HepG2 (cell line): Measurements from ENCODE around the gene GSAP. TPM values are rescaled to one million over a fixed set of nuclear protein-coding genes. Genes with fewer than 3 reads are reported as not detected.

Experiments used
- ATAC-seq: fragments of 200-7000 bp; cut with Tn5 transposase; 3 replicates; pipeline ENCODE4 v1.9.1; 2020; ENCODE audit warnings: mild to moderate bottlenecking, moderate library complexity
- BruUV-seq: library from RNA; stranded (reverse); fragments of 400-500 nt; replicated peaks from 2 replicates; lab custom pipeline; 2021; lab: Mats Ljungman, UMichigan
- CTCF ChIA-PET: fragments of 300-600 bp; formaldehyde crosslinking; extraction: SDS; loops from one replicate; lab custom pipeline; 2021; ENCODE audit warnings: low total read pairs, inconsistent platforms, low intra/inter-chr PET ratio; lab: Yijun Ruan, JAX
- POLR2A ChIA-PET: fragments of 350-600 bp; sonication (Branson Sonifier 250); formaldehyde crosslinking; loops from one replicate; lab custom pipeline; 2020; ENCODE audit warnings: antibody characterized with exemption, inconsistent platforms; lab: Yijun Ruan, JAX
- DNase-seq: peaks from one replicate; pipeline ENCODE4 v3.0.0-alpha.2; 2015; ENCODE audit warnings: low spot score
- FAIRE-seq: peaks from 3 replicates; lab custom pipeline; 2011; peaks lifted over from hg19 to GRCh38; lab: Jason Lieb, UNC
- H2AFZ ChIP-seq: one replicate; pipeline ENCODE4 v1.6.1; 2011; ENCODE audit warnings: low read length, inconsistent platforms
- H3K27ac ChIP-seq: fragments of 300-600 bp; 3 replicates; pipeline ENCODE4 v1.8.0; 2011; ENCODE audit warnings: mixed run types, mild to moderate bottlenecking, mixed read lengths, low read length, inconsistent platforms; ENCODE audit not compliant: insufficient read depth; ENCODE audit errors: extremely low read length
- H3K27me3 ChIP-seq, 2 experiments: fragments of 200-600 bp in 1 of 2; 2 replicates in 1 of 2; 3 replicates in 1 of 2; pipeline versions ENCODE4 v1.6.0 to v1.8.0; 2011; ENCODE audit warnings: low read length in 2 of 2, mild to moderate bottlenecking in 2 of 2, moderate library complexity in 2 of 2, inconsistent platforms in 1 of 2; ENCODE audit not compliant: insufficient read depth in 2 of 2, control insufficient read depth in 1 of 2
- H3K36me3 ChIP-seq, 2 experiments: fragments of 200-600 bp in 1 of 2; replicated peaks in 1 of 2; 2 replicates in 1 of 2; 3 replicates in 1 of 2; pipeline versions ENCODE4 v1.5.1 to v1.8.0; 2011; ENCODE audit warnings: low read length in 2 of 2, inconsistent platforms in 1 of 2; ENCODE audit not compliant: insufficient read depth in 2 of 2, control insufficient read depth in 1 of 2
- H3K4me1 ChIP-seq: 2 replicates; pipeline ENCODE4 v1.5.1; 2012; ENCODE audit warnings: low read length, inconsistent platforms; ENCODE audit not compliant: insufficient read depth
- H3K4me2 ChIP-seq: 2 replicates; pipeline ENCODE4 v1.6.0; 2011; ENCODE audit warnings: low read depth, low read length, inconsistent platforms
- H3K4me3 ChIP-seq, 3 experiments: fragments of 200-600 bp in 1 of 3; sonication (generic), shearing (Covaris generic) in 1 of 3; replicated peaks in 1 of 3; 2 replicates each; pipeline ENCODE4 v1.5.1; 2011 to 2016; ENCODE audit warnings: low read length in 3 of 3, inconsistent platforms in 2 of 3, low read depth in 2 of 3, mild to moderate bottlenecking in 2 of 3, control low read depth in 1 of 3, mixed read lengths in 1 of 3; ENCODE audit not compliant: insufficient read depth in 1 of 3
- H3K79me2 ChIP-seq: one replicate; pipeline ENCODE4 v1.6.1; 2011; ENCODE audit warnings: low read length, inconsistent platforms; ENCODE audit not compliant: insufficient read depth
- H3K9ac ChIP-seq: 2 replicates; pipeline ENCODE4 v1.6.0; 2011; ENCODE audit warnings: mild to moderate bottlenecking, low read depth, low read length, inconsistent platforms; ENCODE audit not compliant: insufficient read depth
- H3K9me3 ChIP-seq: 2 replicates; pipeline ENCODE4 v1.5.1; 2012; ENCODE audit warnings: mild to moderate bottlenecking, low read length
- H4K20me1 ChIP-seq: 2 replicates; pipeline ENCODE4 v1.6.0; 2011; ENCODE audit warnings: inconsistent platforms, mild to moderate bottlenecking, low read length, moderate library complexity; ENCODE audit not compliant: insufficient read depth
- CBFB ChIP-seq: sonication (generic); formaldehyde crosslinking; IDR thresholded peaks from 2 replicates; pipeline ENCODE4 v1.4.0; 2020; ENCODE audit warnings: missing genetic modification reagents
- CENPX ChIP-seq: sonication (generic); formaldehyde crosslinking; IDR thresholded peaks from 2 replicates; pipeline ENCODE4 v1.9.0; 2021; ENCODE audit warnings: mild to moderate bottlenecking, missing genetic modification reagents, moderate library complexity
- GZF1 ChIP-seq: sonication (generic); formaldehyde crosslinking; IDR thresholded peaks from 2 replicates; pipeline ENCODE4 v1.5.1; 2020; ENCODE audit warnings: mild to moderate bottlenecking, missing genetic modification reagents
- KLF6 ChIP-seq: IDR thresholded peaks from 2 replicates; pipeline ENCODE4 v1.8.0; 2016; ENCODE audit warnings: missing biosample characterization, missing genetic modification reagents
- MAFF ChIP-seq: IDR thresholded peaks from 2 replicates; pipeline ENCODE4 v1.6.1; 2011; ENCODE audit warnings: low read depth, low read length, improper control_type of control experiment
- MAFK ChIP-seq, 2 experiments: IDR thresholded peaks in 1 of 2; conservative IDR thresholded peaks in 1 of 2; 2 replicates each; pipeline ENCODE4 v1.6.1; 2011; ENCODE audit warnings: improper control_type of control experiment in 2 of 2, low read length in 2 of 2
- PAX8 ChIP-seq: sonication (generic); formaldehyde crosslinking; IDR thresholded peaks from 2 replicates; pipeline ENCODE4 v1.8.0; 2022; ENCODE audit warnings: mild to moderate bottlenecking, missing genetic modification reagents, borderline replicate concordance
- ZNF550 ChIP-seq: sonication (generic); formaldehyde crosslinking; IDR thresholded peaks from 2 replicates; pipeline ENCODE4 v1.4.0; 2020; ENCODE audit warnings: mild to moderate bottlenecking, missing genetic modification reagents, borderline replicate concordance
- ZNF652 ChIP-seq: IDR thresholded peaks from 2 replicates; pipeline ENCODE4 v1.6.1; 2016; ENCODE audit warnings: low read depth, borderline replicate concordance
- in situ Hi-C: cut with HindIII; loops from 2 replicates; pipeline ENCODE4 v1.10.0; 2017; ENCODE audit warnings: low pct_unique_long_range_greater_than_20kb; ENCODE audit not compliant: extremely low pct_ligation_motif_present
- intact Hi-C: fragments of 100-400 bp; cut with micrococcal nuclease; formaldehyde crosslinking; loops from one replicate; pipeline ENCODE4 v1.10.0; 2022; ENCODE audit not compliant: unreplicated experiment
- polyA plus RNA-seq, 8 experiments: library from polyadenylated mRNA; depleted of rRNA in 3 of 8; stranded (reverse) in 7 of 8; unstranded in 1 of 8; fragments of >200 nt; fragmentation: Illumina TruSeq in 4 of 8; extraction: Trizol in 4 of 8; gene quantifications; 2 replicates each; pipeline versions ENCODE4 v1.2.1 to v1.2.3, GENCODE V29; 2011 to 2016; ENCODE audit warnings: low read depth in 4 of 8, missing spikeins in 1 of 8, mixed read lengths in 1 of 8; ENCODE audit not compliant: insufficient read depth in 1 of 8
- total RNA-seq, 5 experiments: library from RNA; depleted of rRNA; stranded (reverse); fragments of >200 nt; fragmentation: Illumina TruSeq; extraction: Trizol; gene quantifications; 2 replicates each; pipeline ENCODE4 v1.2.3, GENCODE V29; 2016; ENCODE audit warnings: low read depth in 1 of 5
- TF ChIP-seq, protein P1 (sequence below): sonication (generic); formaldehyde crosslinking; IDR thresholded peaks from 2 replicates; pipeline ENCODE4 v1.5.0; 2020; ENCODE audit warnings: missing genetic modification reagents, mild to moderate bottlenecking, borderline replicate concordance

Gene GSAP
- total and polyA plus RNA-seq, 2 of the 13 experiments (the other 11 are each of a cell fraction or from before 2014, with no cell fraction given): 34.6 to 40.6 TPM

DNA sequence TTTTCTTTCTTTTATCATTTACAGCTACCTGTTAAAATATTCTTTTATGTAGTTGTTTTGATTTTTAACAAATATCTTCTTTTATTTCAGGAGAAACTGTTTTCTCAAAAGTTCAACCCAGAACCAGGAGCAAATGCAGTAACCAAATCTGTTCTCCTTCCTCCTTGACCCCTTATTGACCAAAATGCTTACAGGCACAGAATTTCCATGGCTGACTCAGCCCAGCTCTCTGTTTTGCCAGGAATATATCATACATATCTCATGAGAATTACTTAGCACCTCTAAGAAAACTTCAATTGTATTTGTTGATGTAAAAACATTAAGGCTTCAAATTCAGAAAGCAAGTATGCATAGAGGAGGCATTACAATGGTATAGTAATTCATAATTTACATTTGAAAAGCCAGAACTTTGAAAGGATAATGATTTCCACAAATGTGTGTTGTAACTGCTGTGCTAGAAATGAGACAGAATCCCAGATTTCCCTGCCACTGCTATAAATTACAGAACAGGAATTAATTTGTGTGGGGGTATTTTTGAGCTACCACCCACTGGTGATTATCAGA lies 2.2 kb downstream of the GSAP start:
- H3K4me2 ChIP-seq: peak overlapping the region; percentile 95
- no peaks in the 10 kb centered on the region for H4K20me1 ChIP-seq
- no peaks in the 10 kb centered on the region for H3K9me3 ChIP-seq
- TF ChIP-seq, protein P1, sequence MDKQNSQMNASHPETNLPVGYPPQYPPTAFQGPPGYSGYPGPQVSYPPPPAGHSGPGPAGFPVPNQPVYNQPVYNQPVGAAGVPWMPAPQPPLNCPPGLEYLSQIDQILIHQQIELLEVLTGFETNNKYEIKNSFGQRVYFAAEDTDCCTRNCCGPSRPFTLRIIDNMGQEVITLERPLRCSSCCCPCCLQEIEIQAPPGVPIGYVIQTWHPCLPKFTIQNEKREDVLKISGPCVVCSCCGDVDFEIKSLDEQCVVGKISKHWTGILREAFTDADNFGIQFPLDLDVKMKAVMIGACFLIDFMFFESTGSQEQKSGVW (CRISPR knock-in tag): no peak
- TF ChIP-seq CENPX (CRISPR knock-in tag) (no peak), MAFK (conservative IDR thresholded peaks at IDR 0.05 in 1 of 2, IDR thresholded peaks at IDR 0.05 in 1 of 2; ENCODE audit: low read length in 2 of 2) (0 out of 4 replicates have a peak, but pooled peaks have one; percentile 31 to 39), PAX8 (no peak), MAFF (peak; percentile 27; the same call in 1 of the 2 replicates), ZNF652 (CRISPR knock-in tag) (peak; percentile 70; the same call in 1 of the 2 replicates), KLF6 (CRISPR knock-in tag) (no peak), ZNF550 (CRISPR knock-in tag) (no peak), GZF1 (CRISPR knock-in tag) (no peak), CBFB (no peak)
- H3K79me2 ChIP-seq: peaks cover 57% of the 10 kb centered on the region
- peak overlapping the region; percentile 94 for H3K27ac ChIP-seq
- in situ Hi-C loops: no loop called here
- peak overlapping the region in 1 of 3 experiments; percentile 86; a peak in 2 of 6 replicates for H3K4me3 ChIP-seq
- ChIA-PET CTCF (no interaction called here), POLR2A (interaction anchor here (1.5 to 4.0 kb wide), 4 partner anchors 11 to 123 kb away, joined by 5 to 28 read pairs (median 16); partner anchors contain the start of gene PTPN12)
- no TSS peak for BruUV-seq
- no peak overlapping the region for H2AFZ ChIP-seq
- H3K36me3 ChIP-seq: no peaks in the 10 kb centered on the region
- intact Hi-C loops: no loop called here
- H3K4me1 ChIP-seq: peaks cover 86% of the 10 kb centered on the region
- H3K27me3 ChIP-seq: no peaks in the 10 kb centered on the region
- H3K9ac ChIP-seq: peak overlapping the region; percentile 98
- FAIRE-seq (no peak), DNase-seq (no peak), ATAC-seq (no peak)
